GM23338 (cell line): ENCODE results near the gene ZFR2. TPM values are rescaled to one million over a fixed set of nuclear protein-coding genes. Genes with fewer than 3 reads are reported as not detected.

ENCODE experiments used
- ATAC-seq: fragments of 200-7000 bp; cut with Tn5 transposase; 3 replicates; pipeline ENCODE4 v1.9.1; 2020
- DNase-seq: peaks from one replicate; pipeline ENCODE4 v3.0.0-alpha.2; 2015; ENCODE audit warnings: low spot score
- H2AFZ ChIP-seq: fragments of 200-600 bp; sonication (generic); 2 replicates; pipeline ENCODE4 v1.8.0; 2016; ENCODE audit warnings: antibody characterized with exemption, mild to moderate bottlenecking, moderate library complexity
- H3F3A ChIP-seq: fragments of 200-600 bp; sonication (generic); replicated peaks from 2 replicates; pipeline ENCODE4 v1.8.0; 2017; ENCODE audit warnings: antibody characterized with exemption, mixed run types, low read depth
- H3K27ac ChIP-seq: fragments of 200-600 bp; sonication (generic); 2 replicates; pipeline ENCODE4 v1.6.1; 2016; ENCODE audit warnings: low read depth
- H3K27me3 ChIP-seq: fragments of 200-600 bp; sonication (generic); 2 replicates; pipeline ENCODE4 v1.8.0; 2016; ENCODE audit warnings: mild to moderate bottlenecking, mixed run types, moderate library complexity; ENCODE audit not compliant: insufficient read depth
- H3K36me3 ChIP-seq: fragments of 200-600 bp; sonication (generic); 2 replicates; pipeline ENCODE4 v1.8.0; 2016; ENCODE audit warnings: mild to moderate bottlenecking; ENCODE audit not compliant: insufficient read depth
- H3K4me1 ChIP-seq: fragments of 200-600 bp; sonication (generic); 2 replicates; pipeline ENCODE4 v1.8.0; 2016; ENCODE audit warnings: mild to moderate bottlenecking, moderate library complexity; ENCODE audit not compliant: insufficient read depth
- H3K4me2 ChIP-seq: fragments of 200-600 bp; sonication (generic); 2 replicates; pipeline ENCODE4 v1.7.1; 2017; ENCODE audit warnings: mixed run types
- H3K4me3 ChIP-seq: fragments of 200-600 bp; sonication (generic); 2 replicates; pipeline ENCODE4 v1.6.1; 2016; ENCODE audit warnings: mixed run types
- H3K79me2 ChIP-seq: fragments of 200-600 bp; sonication (generic); replicated peaks from 2 replicates; pipeline ENCODE4 v1.8.0; 2017; ENCODE audit warnings: mild to moderate bottlenecking; ENCODE audit not compliant: insufficient read depth
- H3K9me2 ChIP-seq: fragments of 200-600 bp; sonication (generic); 2 replicates; pipeline ENCODE4 v1.8.0; 2017; ENCODE audit not compliant: insufficient read depth
- H4K20me1 ChIP-seq: fragments of 200-600 bp; sonication (generic); replicated peaks from 2 replicates; pipeline ENCODE4 v1.8.0; 2017; ENCODE audit warnings: mild to moderate bottlenecking; ENCODE audit not compliant: insufficient read depth
- H3K27ac Mint-ChIP-seq: 2 replicates; pipeline ENCODE4 v1.8.0; 2020; ENCODE audit warnings: inconsistent platforms, mild to moderate bottlenecking, moderate library complexity, mixed read lengths
- H3K27me3 Mint-ChIP-seq: 3 replicates; pipeline ENCODE4 v1.8.0; 2022; ENCODE audit warnings: low read depth, mild to moderate bottlenecking, moderate library complexity, mixed read lengths, inconsistent platforms; ENCODE audit not compliant: insufficient read depth, poor library complexity
- H3K36me3 Mint-ChIP-seq: 3 replicates; pipeline ENCODE4 v1.8.0; 2021; ENCODE audit warnings: low read depth, mild to moderate bottlenecking, inconsistent platforms, moderate library complexity, mixed read lengths
- H3K4me1 Mint-ChIP-seq: 3 replicates; pipeline ENCODE4 v1.8.0; 2020; ENCODE audit warnings: mild to moderate bottlenecking, inconsistent platforms, mixed read lengths
- H3K4me3 Mint-ChIP-seq: 3 replicates; pipeline ENCODE4 v1.8.0; 2021; ENCODE audit warnings: moderate library complexity, mild to moderate bottlenecking, inconsistent platforms, mixed read lengths
- H3K9me3 Mint-ChIP-seq: 3 replicates; pipeline ENCODE4 v1.8.0; 2020; ENCODE audit warnings: moderate library complexity, mild to moderate bottlenecking, inconsistent platforms, mixed read lengths
- CREB1 ChIP-seq: fragments of 250-450 bp; sonication (Bioruptor Pico); IDR thresholded peaks from 2 replicates; pipeline ENCODE4 v1.5.0; 2020; ENCODE audit warnings: low read depth, mild to moderate bottlenecking, moderate library complexity
- EZH2 ChIP-seq: fragments of 200-600 bp; sonication (generic); IDR thresholded peaks from one replicate; pipeline ENCODE4 v1.8.0; 2017; ENCODE audit warnings: antibody characterized with exemption, mild to moderate bottlenecking, low read depth; ENCODE audit not compliant: unreplicated experiment
- EZH2phosphoT487 ChIP-seq: fragments of 200-600 bp; sonication (generic); IDR thresholded peaks from one replicate; pipeline ENCODE4 v1.8.1; 2018; ENCODE audit warnings: antibody characterized with exemption; ENCODE audit not compliant: unreplicated experiment
- JUNB ChIP-seq: IDR thresholded peaks from one replicate; pipeline ENCODE4 v1.6.1; 2016; ENCODE audit warnings: antibody characterized with exemption; ENCODE audit not compliant: unreplicated experiment
- NANOG ChIP-seq: IDR thresholded peaks from 2 replicates; pipeline ENCODE4 v1.6.1; 2016; ENCODE audit warnings: antibody characterized with exemption, borderline replicate concordance
- POLR2AphosphoS5 ChIP-seq: IDR thresholded peaks from 2 replicates; pipeline ENCODE4 v1.6.1; 2016; ENCODE audit warnings: antibody characterized with exemption, low read depth
- STAT1 ChIP-seq: IDR thresholded peaks from one replicate; pipeline ENCODE4 v1.6.1; 2016; ENCODE audit warnings: antibody characterized with exemption; ENCODE audit not compliant: unreplicated experiment
- ZNF114 ChIP-seq: fragments of 250-450 bp; sonication (Bioruptor Pico); IDR thresholded peaks from 2 replicates; pipeline ENCODE4 v1.5.0; 2020; ENCODE audit warnings: mild to moderate bottlenecking, moderate library complexity
- polyA plus RNA-seq: library from polyadenylated mRNA; unstranded; fragments of >200 nt; fragmentation: Nextera tagmentation; extraction: Ambion mirVana; gene quantifications from 2 replicates; pipeline ENCODE4 v1.2.1, GENCODE V29; 2016
- total RNA-seq: library from RNA; depleted of rRNA; stranded (reverse); fragments of >200 nt; shearing (Covaris generic); gene quantifications from 2 replicates; pipeline ENCODE4 v1.2.3, GENCODE V29; 2014
- TF ChIP-seq, protein P1 (sequence below): fragments of 250-450 bp; sonication (Bioruptor Pico); IDR thresholded peaks from 2 replicates; pipeline ENCODE4 v1.5.0; 2020; ENCODE audit warnings: mild to moderate bottlenecking, moderate library complexity
- TF ChIP-seq, protein P2 (sequence below), 2 experiments: fragments of 200-600 bp in 1 of 2; sonication (generic) in 1 of 2; conservative IDR thresholded peaks; 2 replicates each; pipeline versions ENCODE4 v1.5.1 to v1.6.1; 2016 to 2017; ENCODE audit warnings: antibody characterized with exemption in 2 of 2, low read depth in 2 of 2, mild to moderate bottlenecking in 2 of 2, moderate library complexity in 1 of 2
- TF ChIP-seq, protein P3 (sequence below): IDR thresholded peaks from 2 replicates; pipeline ENCODE4 v1.6.1; 2016; ENCODE audit warnings: antibody characterized with exemption
- TF ChIP-seq, protein P4 (sequence below): IDR thresholded peaks from one replicate; pipeline ENCODE4 v1.6.1; 2018; ENCODE audit warnings: antibody characterized with exemption; ENCODE audit not compliant: unreplicated experiment

ZFR2 gene
- total and polyA plus RNA-seq, 2 experiments from 2014 or later: 15.8 to 31.3 TPM

DNA sequence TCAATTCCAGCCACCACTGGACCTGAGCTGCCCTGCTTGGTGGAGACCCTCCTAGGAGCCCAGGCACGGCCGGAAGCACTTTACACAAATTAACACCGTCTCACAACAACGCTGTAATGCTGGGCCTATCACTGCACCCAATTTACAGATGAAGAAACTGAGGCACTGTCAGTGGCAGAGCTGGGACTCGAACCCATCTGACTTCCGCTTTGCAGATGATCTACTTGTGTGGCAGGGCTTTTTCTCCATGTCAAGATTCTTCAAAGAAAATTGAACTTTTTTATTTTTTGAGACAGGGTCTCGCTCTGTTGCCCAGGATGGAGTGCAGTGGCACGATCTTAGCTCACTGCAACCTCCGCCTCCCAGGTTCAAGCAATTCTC, 33.8 kb downstream of the ZFR2 start:
- ATAC-seq (no peak), DNase-seq (no peak)
- H3K4me1 ChIP-seq: no peaks in the 10 kb centered on the region
- no peak overlapping the region for H3K4me3 Mint-ChIP-seq
- no peaks in the 10 kb centered on the region for H3K36me3 Mint-ChIP-seq
- H3K79me2 ChIP-seq: no peaks in the 10 kb centered on the region
- H3K9me2 ChIP-seq: no peaks in the 10 kb centered on the region
- H3K9me3 Mint-ChIP-seq: peaks cover 17% of the 10 kb centered on the region
- no peaks in the 10 kb centered on the region for H3K4me1 Mint-ChIP-seq
- H3K4me2 ChIP-seq: no peak overlapping the region
- H3K27ac ChIP-seq: no peak overlapping the region
- 0 out of 2 replicates have a peak, but pooled peaks cover 3% of the 10 kb centered on the region for H3F3A ChIP-seq
- H3K27me3 Mint-ChIP-seq: peaks cover 2% of the 10 kb centered on the region
- H3K36me3 ChIP-seq: no peaks in the 10 kb centered on the region
- TF ChIP-seq, protein P1, sequence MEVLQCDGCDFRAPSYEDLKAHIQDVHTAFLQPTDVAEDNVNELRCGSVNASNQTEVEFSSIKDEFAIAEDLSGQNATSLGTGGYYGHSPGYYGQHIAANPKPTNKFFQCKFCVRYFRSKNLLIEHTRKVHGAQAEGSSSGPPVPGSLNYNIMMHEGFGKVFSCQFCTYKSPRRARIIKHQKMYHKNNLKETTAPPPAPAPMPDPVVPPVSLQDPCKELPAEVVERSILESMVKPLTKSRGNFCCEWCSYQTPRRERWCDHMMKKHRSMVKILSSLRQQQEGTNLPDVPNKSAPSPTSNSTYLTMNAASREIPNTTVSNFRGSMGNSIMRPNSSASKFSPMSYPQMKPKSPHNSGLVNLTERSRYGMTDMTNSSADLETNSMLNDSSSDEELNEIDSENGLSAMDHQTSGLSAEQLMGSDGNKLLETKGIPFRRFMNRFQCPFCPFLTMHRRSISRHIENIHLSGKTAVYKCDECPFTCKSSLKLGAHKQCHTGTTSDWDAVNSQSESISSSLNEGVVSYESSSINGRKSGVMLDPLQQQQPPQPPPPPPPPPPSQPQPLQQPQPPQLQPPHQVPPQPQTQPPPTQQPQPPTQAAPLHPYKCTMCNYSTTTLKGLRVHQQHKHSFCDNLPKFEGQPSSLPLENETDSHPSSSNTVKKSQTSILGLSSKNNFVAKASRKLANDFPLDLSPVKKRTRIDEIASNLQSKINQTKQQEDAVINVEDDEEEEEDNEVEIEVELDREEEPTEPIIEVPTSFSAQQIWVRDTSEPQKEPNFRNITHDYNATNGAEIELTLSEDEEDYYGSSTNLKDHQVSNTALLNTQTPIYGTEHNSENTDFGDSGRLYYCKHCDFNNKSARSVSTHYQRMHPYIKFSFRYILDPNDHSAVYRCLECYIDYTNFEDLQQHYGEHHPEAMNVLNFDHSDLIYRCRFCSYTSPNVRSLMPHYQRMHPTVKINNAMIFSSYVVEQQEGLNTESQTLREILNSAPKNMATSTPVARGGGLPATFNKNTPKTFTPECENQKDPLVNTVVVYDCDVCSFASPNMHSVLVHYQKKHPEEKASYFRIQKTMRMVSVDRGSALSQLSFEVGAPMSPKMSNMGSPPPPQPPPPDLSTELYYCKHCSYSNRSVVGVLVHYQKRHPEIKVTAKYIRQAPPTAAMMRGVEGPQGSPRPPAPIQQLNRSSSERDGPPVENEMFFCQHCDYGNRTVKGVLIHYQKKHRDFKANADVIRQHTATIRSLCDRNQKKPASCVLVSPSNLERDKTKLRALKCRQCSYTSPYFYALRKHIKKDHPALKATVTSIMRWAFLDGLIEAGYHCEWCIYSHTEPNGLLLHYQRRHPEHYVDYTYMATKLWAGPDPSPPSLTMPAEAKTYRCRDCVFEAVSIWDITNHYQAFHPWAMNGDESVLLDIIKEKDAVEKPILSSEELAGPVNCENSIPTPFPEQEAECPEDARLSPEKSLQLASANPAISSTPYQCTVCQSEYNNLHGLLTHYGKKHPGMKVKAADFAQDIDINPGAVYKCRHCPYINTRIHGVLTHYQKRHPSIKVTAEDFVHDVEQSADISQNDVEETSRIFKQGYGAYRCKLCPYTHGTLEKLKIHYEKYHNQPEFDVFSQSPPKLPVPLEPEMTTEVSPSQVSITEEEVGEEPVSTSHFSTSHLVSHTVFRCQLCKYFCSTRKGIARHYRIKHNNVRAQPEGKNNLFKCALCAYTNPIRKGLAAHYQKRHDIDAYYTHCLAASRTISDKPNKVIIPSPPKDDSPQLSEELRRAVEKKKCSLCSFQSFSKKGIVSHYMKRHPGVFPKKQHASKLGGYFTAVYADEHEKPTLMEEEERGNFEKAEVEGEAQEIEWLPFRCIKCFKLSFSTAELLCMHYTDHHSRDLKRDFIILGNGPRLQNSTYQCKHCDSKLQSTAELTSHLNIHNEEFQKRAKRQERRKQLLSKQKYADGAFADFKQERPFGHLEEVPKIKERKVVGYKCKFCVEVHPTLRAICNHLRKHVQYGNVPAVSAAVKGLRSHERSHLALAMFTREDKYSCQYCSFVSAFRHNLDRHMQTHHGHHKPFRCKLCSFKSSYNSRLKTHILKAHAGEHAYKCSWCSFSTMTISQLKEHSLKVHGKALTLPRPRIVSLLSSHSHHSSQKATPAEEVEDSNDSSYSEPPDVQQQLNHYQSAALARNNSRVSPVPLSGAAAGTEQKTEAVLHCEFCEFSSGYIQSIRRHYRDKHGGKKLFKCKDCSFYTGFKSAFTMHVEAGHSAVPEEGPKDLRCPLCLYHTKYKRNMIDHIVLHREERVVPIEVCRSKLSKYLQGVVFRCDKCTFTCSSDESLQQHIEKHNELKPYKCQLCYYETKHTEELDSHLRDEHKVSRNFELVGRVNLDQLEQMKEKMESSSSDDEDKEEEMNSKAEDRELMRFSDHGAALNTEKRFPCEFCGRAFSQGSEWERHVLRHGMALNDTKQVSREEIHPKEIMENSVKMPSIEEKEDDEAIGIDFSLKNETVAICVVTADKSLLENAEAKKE: no peak
- TF ChIP-seq, protein P2, sequence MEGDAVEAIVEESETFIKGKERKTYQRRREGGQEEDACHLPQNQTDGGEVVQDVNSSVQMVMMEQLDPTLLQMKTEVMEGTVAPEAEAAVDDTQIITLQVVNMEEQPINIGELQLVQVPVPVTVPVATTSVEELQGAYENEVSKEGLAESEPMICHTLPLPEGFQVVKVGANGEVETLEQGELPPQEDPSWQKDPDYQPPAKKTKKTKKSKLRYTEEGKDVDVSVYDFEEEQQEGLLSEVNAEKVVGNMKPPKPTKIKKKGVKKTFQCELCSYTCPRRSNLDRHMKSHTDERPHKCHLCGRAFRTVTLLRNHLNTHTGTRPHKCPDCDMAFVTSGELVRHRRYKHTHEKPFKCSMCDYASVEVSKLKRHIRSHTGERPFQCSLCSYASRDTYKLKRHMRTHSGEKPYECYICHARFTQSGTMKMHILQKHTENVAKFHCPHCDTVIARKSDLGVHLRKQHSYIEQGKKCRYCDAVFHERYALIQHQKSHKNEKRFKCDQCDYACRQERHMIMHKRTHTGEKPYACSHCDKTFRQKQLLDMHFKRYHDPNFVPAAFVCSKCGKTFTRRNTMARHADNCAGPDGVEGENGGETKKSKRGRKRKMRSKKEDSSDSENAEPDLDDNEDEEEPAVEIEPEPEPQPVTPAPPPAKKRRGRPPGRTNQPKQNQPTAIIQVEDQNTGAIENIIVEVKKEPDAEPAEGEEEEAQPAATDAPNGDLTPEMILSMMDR (conservative IDR thresholded peaks at IDR 0.05; ENCODE audit: low read depth in 2 of 2): no peak
- TF ChIP-seq, protein P3, sequence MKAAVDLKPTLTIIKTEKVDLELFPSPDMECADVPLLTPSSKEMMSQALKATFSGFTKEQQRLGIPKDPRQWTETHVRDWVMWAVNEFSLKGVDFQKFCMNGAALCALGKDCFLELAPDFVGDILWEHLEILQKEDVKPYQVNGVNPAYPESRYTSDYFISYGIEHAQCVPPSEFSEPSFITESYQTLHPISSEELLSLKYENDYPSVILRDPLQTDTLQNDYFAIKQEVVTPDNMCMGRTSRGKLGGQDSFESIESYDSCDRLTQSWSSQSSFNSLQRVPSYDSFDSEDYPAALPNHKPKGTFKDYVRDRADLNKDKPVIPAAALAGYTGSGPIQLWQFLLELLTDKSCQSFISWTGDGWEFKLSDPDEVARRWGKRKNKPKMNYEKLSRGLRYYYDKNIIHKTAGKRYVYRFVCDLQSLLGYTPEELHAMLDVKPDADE: no peak
- TF ChIP-seq POLR2AphosphoS5 (no peak), JUNB (no peak), EZH2phosphoT487 (no peak), STAT1 (no peak), EZH2 (no peak), NANOG (no peak), ZNF114 (CRISPR knock-in tag) (no peak), CREB1 (CRISPR knock-in tag) (no peak)
- TF ChIP-seq, protein P4, sequence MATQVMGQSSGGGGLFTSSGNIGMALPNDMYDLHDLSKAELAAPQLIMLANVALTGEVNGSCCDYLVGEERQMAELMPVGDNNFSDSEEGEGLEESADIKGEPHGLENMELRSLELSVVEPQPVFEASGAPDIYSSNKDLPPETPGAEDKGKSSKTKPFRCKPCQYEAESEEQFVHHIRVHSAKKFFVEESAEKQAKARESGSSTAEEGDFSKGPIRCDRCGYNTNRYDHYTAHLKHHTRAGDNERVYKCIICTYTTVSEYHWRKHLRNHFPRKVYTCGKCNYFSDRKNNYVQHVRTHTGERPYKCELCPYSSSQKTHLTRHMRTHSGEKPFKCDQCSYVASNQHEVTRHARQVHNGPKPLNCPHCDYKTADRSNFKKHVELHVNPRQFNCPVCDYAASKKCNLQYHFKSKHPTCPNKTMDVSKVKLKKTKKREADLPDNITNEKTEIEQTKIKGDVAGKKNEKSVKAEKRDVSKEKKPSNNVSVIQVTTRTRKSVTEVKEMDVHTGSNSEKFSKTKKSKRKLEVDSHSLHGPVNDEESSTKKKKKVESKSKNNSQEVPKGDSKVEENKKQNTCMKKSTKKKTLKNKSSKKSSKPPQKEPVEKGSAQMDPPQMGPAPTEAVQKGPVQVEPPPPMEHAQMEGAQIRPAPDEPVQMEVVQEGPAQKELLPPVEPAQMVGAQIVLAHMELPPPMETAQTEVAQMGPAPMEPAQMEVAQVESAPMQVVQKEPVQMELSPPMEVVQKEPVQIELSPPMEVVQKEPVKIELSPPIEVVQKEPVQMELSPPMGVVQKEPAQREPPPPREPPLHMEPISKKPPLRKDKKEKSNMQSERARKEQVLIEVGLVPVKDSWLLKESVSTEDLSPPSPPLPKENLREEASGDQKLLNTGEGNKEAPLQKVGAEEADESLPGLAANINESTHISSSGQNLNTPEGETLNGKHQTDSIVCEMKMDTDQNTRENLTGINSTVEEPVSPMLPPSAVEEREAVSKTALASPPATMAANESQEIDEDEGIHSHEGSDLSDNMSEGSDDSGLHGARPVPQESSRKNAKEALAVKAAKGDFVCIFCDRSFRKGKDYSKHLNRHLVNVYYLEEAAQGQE: no peak
- no peak overlapping the region for H3K27ac Mint-ChIP-seq
- no peak overlapping the region for H2AFZ ChIP-seq
- H3K27me3 ChIP-seq: no peaks in the 10 kb centered on the region
- no peaks in the 10 kb centered on the region for H4K20me1 ChIP-seq
- H3K4me3 ChIP-seq: no peak overlapping the region
